OCI-LY7 (cell line): ENCODE measurements around the gene FOXD2.

Experiments
- EZH2phosphoT487 ChIP-seq: fragments of 200-600 bp; sonication (generic); IDR thresholded peaks from 2 replicates; pipeline ENCODE4 v1.6.1; 2018; ENCODE audit warnings: low read depth, borderline replicate concordance, mild to moderate bottlenecking, mixed run types, antibody characterized with exemption, low read length, moderate library complexity, mixed read lengths
- TF ChIP-seq, protein P1 (sequence below): fragments of 200-600 bp; sonication (generic); conservative IDR thresholded peaks from 2 replicates; pipeline ENCODE4 v1.5.1; 2014; ENCODE audit warnings: mild to moderate bottlenecking, antibody characterized with exemption, low read length, moderate library complexity, mixed read lengths

GRCh38 chr1:47487332-47487731 is 49.5 kb downstream of the FOXD2 start:
- TF ChIP-seq, protein P1, sequence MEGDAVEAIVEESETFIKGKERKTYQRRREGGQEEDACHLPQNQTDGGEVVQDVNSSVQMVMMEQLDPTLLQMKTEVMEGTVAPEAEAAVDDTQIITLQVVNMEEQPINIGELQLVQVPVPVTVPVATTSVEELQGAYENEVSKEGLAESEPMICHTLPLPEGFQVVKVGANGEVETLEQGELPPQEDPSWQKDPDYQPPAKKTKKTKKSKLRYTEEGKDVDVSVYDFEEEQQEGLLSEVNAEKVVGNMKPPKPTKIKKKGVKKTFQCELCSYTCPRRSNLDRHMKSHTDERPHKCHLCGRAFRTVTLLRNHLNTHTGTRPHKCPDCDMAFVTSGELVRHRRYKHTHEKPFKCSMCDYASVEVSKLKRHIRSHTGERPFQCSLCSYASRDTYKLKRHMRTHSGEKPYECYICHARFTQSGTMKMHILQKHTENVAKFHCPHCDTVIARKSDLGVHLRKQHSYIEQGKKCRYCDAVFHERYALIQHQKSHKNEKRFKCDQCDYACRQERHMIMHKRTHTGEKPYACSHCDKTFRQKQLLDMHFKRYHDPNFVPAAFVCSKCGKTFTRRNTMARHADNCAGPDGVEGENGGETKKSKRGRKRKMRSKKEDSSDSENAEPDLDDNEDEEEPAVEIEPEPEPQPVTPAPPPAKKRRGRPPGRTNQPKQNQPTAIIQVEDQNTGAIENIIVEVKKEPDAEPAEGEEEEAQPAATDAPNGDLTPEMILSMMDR = no peak
- no peak for TF ChIP-seq EZH2phosphoT487
